Epithelial cell of proximal tubule (primary cell): Measurements from ENCODE around the gene PTPRT. TPM values are rescaled to one million over a fixed set of nuclear protein-coding genes. Genes with fewer than 3 reads are reported as not detected.

ENCODE experiments used
- DNase-seq: peaks from one replicate; pipeline ENCODE4 v3.0.0-alpha.2; 2011; ENCODE audit warnings: low read depth
- H3K4me3 ChIP-seq: 2 replicates; pipeline ENCODE4 v1.5.1; 2011; ENCODE audit warnings: low read depth, mild to moderate bottlenecking, low read length
- total RNA-seq: library from RNA; depleted of rRNA; stranded (reverse); fragments of >200 nt; gene quantifications from 2 replicates; pipeline ENCODE4 v1.2.3, GENCODE V29; 2015
- TF ChIP-seq, protein P1 (sequence below): conservative IDR thresholded peaks from 2 replicates; pipeline ENCODE4 v1.5.1; 2012; ENCODE audit warnings: low read depth, mild to moderate bottlenecking, low read length

The PTPRT gene
- total RNA-seq, 1 donor from 2014 or later: not detected

DNA sequence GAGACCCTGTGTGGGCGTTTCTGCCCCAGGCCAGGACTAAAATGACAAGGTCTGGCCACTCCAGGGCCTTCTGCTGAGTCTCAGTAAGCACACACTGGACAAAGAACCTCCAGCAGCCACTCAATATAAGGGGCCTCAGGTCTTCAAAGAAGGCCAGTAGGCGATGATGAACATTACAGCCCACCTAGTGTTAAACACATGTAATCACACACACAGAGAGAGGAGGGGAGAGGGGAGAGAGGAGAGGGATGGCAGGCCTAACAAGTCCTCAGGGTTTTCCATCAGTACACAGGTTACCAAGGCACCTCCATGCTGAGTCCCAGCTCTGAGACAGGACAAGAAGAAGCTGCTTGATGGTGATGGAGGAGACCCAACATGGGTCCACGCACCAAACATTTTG is 325.6 kb downstream of the PTPRT start:
- no peak for DNase-seq
- TF ChIP-seq, protein P1, sequence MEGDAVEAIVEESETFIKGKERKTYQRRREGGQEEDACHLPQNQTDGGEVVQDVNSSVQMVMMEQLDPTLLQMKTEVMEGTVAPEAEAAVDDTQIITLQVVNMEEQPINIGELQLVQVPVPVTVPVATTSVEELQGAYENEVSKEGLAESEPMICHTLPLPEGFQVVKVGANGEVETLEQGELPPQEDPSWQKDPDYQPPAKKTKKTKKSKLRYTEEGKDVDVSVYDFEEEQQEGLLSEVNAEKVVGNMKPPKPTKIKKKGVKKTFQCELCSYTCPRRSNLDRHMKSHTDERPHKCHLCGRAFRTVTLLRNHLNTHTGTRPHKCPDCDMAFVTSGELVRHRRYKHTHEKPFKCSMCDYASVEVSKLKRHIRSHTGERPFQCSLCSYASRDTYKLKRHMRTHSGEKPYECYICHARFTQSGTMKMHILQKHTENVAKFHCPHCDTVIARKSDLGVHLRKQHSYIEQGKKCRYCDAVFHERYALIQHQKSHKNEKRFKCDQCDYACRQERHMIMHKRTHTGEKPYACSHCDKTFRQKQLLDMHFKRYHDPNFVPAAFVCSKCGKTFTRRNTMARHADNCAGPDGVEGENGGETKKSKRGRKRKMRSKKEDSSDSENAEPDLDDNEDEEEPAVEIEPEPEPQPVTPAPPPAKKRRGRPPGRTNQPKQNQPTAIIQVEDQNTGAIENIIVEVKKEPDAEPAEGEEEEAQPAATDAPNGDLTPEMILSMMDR: no peak
- H3K4me3 ChIP-seq: no peak overlapping the region

DNA sequence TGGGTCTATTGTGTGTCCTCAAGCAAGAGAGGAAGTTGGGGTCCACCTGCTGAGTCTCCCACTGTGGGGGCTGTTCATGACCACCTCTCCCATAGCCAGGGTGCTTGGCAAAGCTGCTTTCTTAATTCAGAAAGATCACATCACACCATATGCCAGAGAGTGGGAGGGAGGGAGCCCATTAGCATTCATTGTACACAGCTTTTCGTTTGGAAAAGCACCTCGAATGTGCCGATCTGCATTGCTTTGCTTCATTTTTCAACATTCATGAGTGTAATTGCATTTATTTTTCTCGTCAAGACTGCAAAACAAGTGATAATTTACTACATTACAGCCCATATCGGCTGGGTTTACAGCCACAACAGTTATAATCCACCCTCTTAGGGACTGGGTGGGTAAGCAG is 327.3 kb downstream of the PTPRT start:
- no peak overlapping the region for H3K4me3 ChIP-seq
- TF ChIP-seq, protein P1: no peak
- DNase-seq: no peak

DNA sequence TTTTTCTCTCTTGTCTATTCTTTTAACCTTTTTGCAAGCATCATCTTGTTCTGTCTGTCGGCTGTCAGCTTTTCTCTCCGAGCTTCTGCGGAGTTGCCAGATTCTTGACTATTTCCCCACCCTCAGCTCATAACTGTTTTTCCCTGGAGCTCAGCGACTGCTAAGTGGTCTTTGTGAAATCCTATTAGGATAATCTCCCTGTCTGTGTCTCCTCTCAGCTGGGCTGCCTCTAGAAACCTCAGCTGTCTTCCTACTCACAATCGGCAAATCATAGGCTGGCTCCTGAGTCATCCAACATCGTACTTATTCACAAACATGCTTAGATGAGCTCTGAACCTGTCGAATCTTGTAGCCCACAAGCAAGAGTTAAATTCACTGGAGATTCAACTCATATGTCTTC is 332.3 kb downstream of the PTPRT start:
- H3K4me3 ChIP-seq: no peak overlapping the region
- TF ChIP-seq, protein P1: no peak
- no peak for DNase-seq

DNA sequence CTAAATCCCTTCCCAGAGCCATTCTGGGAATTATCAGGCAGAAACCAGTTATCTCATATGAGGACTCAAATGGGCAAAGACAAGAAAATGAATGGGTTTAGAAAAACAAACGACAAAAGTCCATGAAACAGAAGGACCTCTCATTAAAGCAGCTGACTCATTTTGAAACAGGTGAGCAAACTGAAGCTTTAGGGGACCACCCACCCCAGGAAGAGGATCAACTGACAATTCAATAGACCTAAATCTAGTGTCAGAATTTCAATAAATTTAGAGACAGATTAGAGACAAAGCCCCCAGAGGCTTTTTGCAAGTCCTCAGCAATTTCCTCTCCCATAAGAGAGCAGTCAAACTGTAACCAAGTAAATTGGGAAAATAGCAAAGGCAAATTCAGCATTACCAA is 333.8 kb downstream of the PTPRT start:
- TF ChIP-seq, protein P1: no peak
- H3K4me3 ChIP-seq: no peak overlapping the region
- DNase-seq: no peak

DNA sequence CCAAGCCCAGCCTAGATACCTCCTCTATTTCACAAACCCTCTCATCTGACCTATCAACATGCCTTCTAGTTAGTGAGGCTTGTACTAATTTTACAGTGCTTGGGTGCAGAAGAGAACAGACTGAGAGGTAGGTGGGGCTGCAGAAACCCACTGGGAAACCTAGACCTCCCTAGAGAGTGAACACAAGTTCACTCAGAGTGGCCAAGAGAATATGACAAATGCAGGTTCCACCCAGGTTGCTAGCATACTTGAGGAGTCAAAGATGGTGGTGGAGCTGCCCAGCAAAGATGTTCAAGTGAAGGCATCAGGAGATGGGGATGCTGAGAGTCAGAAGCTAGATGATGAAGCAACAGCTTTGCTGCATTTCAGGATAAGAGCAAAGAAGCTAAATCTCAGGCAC is 337.0 kb downstream of the PTPRT start:
- H3K4me3 ChIP-seq: no peak overlapping the region
- DNase-seq: no peak
- TF ChIP-seq, protein P1: no peak

DNA sequence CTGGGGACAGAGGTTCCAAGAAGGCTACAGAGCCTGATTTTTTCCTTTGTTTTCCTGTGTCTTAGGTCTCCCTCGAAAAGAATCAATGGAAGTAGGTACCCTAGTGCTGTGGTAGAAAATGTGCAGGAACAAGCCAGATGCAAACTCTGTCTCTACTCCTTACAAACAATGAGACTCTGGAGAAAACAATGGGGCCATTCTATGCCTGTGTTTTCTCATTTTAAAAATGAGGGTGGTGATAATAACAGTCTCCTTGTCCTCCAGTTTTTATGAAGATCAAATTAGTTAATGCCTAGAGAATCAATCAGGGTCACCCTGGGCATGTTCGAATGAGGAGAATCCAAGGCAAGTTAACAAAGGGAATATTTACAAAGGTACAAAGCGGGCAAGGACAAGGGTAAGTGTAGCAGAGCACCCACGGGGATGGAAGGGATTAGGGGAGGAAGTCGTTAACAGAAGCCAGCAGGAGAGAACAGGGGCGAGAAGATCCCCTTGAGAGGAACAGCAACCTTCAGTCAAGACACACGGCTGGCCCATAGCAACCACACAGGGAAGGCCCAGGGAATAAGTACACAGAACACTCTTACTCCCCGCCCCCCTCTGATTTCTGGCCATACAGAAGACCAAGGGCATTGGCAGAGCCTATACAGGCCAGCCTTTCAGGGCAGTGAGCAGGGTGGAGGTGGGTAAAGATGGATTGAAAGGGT is 342.8 kb downstream of the PTPRT start:
- TF ChIP-seq, protein P1: no peak
- no peak for DNase-seq
- H3K4me3 ChIP-seq: no peak overlapping the region

DNA sequence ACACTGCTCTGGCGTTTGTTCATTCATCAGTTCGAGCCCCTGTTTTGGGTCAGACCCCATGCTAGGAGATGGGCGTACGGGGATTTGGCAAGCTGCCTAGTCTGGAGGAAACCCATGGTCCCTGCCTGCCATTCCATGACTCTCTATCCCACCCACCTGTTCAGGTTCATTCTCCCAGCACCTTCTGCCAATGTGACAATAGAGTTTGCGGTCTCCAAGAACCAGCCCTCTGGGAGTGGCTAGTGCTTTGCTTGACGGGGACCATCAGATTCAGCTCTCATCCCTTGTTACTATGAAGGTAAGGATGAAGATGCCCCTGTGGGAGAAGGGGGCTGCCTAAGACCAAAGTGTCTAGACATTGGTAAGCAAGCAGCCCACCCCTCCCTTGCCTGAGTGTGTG is 345.0 kb downstream of the PTPRT start:
- no peak overlapping the region for H3K4me3 ChIP-seq
- TF ChIP-seq, protein P1: no peak
- no peak for DNase-seq
